GM18909 (cell line): ENCODE measurements around the gene CHCHD3.

Experiments
- ATAC-seq: cut with Tn5 transposase; IDR thresholded peaks from one replicate; pipeline ENCODE4 v1.9.1; 2021; ENCODE audit warnings: mild to moderate bottlenecking; ENCODE audit not compliant: unreplicated experiment, poor library complexity

CHCHD3 gene

GRCh38 chr7:133081119-133081598 is 731 bp downstream of the CHCHD3 start:
- no peak for ATAC-seq

GRCh38 chr7:133079296-133079695 is 2.6 kb downstream of the CHCHD3 start:
- no peak for ATAC-seq

- no peak for ATAC-seq
These were observed 4.5 kb downstream of the CHCHD3 start for GRCh38 chr7:133077394-133077793.

GRCh38 chr7:133076142-133076541 is 5.7 kb downstream of the CHCHD3 start:
- no peak for ATAC-seq

- ATAC-seq, result no peak
These were observed 10.4 kb downstream of the CHCHD3 start for GRCh38 chr7:133071506-133071905.

- no peak for ATAC-seq
These were observed 11.3 kb downstream of the CHCHD3 start for GRCh38 chr7:133070562-133070961.

- ATAC-seq, result no peak
These were observed 16.6 kb downstream of the CHCHD3 start for GRCh38 chr7:133065301-133065700.

- no peak for ATAC-seq
These were observed 17.6 kb downstream of the CHCHD3 start for GRCh38 chr7:133064082-133064820.

GRCh38 chr7:133061792-133062191 is 20.1 kb downstream of the CHCHD3 start:
- ATAC-seq, result no peak

- no peak for ATAC-seq
These were observed 20.5 kb downstream of the CHCHD3 start for GRCh38 chr7:133061357-133061756.

- ATAC-seq, result no peak
These were observed 21.9 kb downstream of the CHCHD3 start for GRCh38 chr7:133060004-133060403.

GRCh38 chr7:133059263-133059662 is 22.6 kb downstream of the CHCHD3 start:
- ATAC-seq, result no peak

GRCh38 chr7:133056370-133057238 is 25.3 kb downstream of the CHCHD3 start:
- ATAC-seq, result no peak

GRCh38 chr7:133054162-133054840 is 27.6 kb downstream of the CHCHD3 start:
- no peak for ATAC-seq

- ATAC-seq, result no peak
These were observed 28.5 kb downstream of the CHCHD3 start for GRCh38 chr7:133053321-133053891.

GRCh38 chr7:133052826-133053225 is 29.1 kb downstream of the CHCHD3 start:
- ATAC-seq, result no peak

GRCh38 chr7:133052401-133052756 is 29.5 kb downstream of the CHCHD3 start:
- no peak for ATAC-seq

- ATAC-seq, result no peak
These were observed 30.0 kb downstream of the CHCHD3 start for GRCh38 chr7:133051719-133052400.

GRCh38 chr7:133051066-133051465 is 30.8 kb downstream of the CHCHD3 start:
- no peak for ATAC-seq
